Thyroid gland (tissue), 4 donors: ENCODE data around the gene CPLX1. TPM values are rescaled to one million over a fixed set of nuclear protein-coding genes. Genes with fewer than 3 reads are reported as not detected.

Experiments
- DNase-seq, 2 donors: peaks; one replicate each; pipeline ENCODE4 v3.0.0-alpha.2; 2019
- H3K27ac ChIP-seq, 3 donors: fragments of 200-600 bp; sonication (generic); 1 replicate in 2 of 3; 2 replicates in 1 of 3; pipeline ENCODE4 v1.5.1; 2016 to 2019; ENCODE audit warnings: mild to moderate bottlenecking in 1 of 3, moderate library complexity in 1 of 3
- H3K27me3 ChIP-seq: fragments of 200-600 bp; sonication (generic); one replicate; pipeline ENCODE4 v1.5.1; 2019
- H3K36me3 ChIP-seq, 2 donors: fragments of 200-600 bp; sonication (generic); one replicate each; pipeline ENCODE4 v1.5.1; 2016 to 2019
- H3K4me1 ChIP-seq, 2 donors: fragments of 200-600 bp; sonication (generic); one replicate each; pipeline ENCODE4 v1.5.1; 2017 to 2019
- H3K4me3 ChIP-seq, 3 donors: fragments of 200-600 bp; sonication (generic); replicated peaks in 1 of 3; 1 replicate in 2 of 3; 2 replicates in 1 of 3; pipeline ENCODE4 v1.5.1; 2016; ENCODE audit warnings: mild to moderate bottlenecking in 1 of 3
- H3K9me3 ChIP-seq: fragments of 200-600 bp; sonication (generic); one replicate; pipeline ENCODE4 v1.5.1; 2017
- POLR2A ChIP-seq, 2 donors: fragments of 450-650 bp; IDR thresholded peaks; one replicate each; pipeline ENCODE4 v1.6.1; 2017; ENCODE audit warnings: antibody characterized with exemption in 2 of 2, mild to moderate bottlenecking in 2 of 2, moderate library complexity in 1 of 2
- WGBS, 2 donors: methylation state at CpG; one replicate each; pipeline ENCODE4 v1.1.5; 2017; 5-methylcytosine and 5-hydroxymethylcytosine counted together
- intact Hi-C: fragments of 100-400 bp; cut with DNase I; formaldehyde crosslinking; loops from one replicate; pipeline ENCODE4 v1.15.1; 2023
- total RNA-seq, 4 donors: library from RNA; depleted of rRNA; stranded (reverse); fragments of >200 nt; gene quantifications; one replicate each; pipeline ENCODE4 v1.2.3, GENCODE V29; 2016
- TF ChIP-seq, protein P1 (sequence below), 6 experiments: fragments of 200-600 bp in 3 of 6; fragments of 450-650 bp in 3 of 6; sonication (generic) in 3 of 6; IDR thresholded peaks; one replicate each; pipeline ENCODE4 v1.5.1; 2016 to 2019; ENCODE audit warnings: antibody characterized with exemption in 6 of 6, mild to moderate bottlenecking in 2 of 6, inconsistent platforms in 1 of 6, moderate library complexity in 1 of 6

Gene CPLX1
- total RNA-seq, 4 donors from 2014 or later, result 0.75 to 3.2 (median 1.4) TPM; not detected in 1

DNA sequence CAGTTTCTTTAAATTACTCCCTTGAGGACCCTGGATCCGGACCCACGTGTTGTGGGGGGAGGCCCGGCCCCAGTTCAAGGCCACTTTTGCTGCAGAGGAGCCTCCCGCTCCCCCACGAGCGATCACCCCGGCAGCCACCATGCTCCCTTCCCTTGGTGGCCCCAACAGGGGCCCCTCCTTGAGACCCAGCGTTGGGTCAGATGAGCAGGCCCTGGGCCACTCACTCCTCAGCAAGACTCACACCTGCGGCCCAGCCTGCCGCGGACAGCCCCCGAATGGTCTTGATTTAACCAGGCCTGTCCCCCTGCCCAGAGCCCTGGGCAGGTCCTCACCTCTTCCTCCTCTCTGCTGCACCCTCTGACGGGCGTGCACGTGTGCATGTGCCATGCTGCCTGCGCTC is 4.3 kb downstream of the CPLX1 start:
- 74 to 79% methylated on average over 12 to 14 of the region's 16 CpGs for WGBS, 2 donors
- Histone ChIP-seq H3K4me1 (peaks cover 7 to 12% of the 10 kb centered on the region in 2 donors), H3K4me3 (no peak overlapping the region), H3K27me3 (peaks cover 12% of the 10 kb centered on the region), H3K36me3 (no peaks in the 10 kb centered on the region), H3K27ac (no peak overlapping the region), H3K9me3 (no peaks in the 10 kb centered on the region)
- TF ChIP-seq, protein P1, sequence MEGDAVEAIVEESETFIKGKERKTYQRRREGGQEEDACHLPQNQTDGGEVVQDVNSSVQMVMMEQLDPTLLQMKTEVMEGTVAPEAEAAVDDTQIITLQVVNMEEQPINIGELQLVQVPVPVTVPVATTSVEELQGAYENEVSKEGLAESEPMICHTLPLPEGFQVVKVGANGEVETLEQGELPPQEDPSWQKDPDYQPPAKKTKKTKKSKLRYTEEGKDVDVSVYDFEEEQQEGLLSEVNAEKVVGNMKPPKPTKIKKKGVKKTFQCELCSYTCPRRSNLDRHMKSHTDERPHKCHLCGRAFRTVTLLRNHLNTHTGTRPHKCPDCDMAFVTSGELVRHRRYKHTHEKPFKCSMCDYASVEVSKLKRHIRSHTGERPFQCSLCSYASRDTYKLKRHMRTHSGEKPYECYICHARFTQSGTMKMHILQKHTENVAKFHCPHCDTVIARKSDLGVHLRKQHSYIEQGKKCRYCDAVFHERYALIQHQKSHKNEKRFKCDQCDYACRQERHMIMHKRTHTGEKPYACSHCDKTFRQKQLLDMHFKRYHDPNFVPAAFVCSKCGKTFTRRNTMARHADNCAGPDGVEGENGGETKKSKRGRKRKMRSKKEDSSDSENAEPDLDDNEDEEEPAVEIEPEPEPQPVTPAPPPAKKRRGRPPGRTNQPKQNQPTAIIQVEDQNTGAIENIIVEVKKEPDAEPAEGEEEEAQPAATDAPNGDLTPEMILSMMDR (IDR thresholded peaks at IDR 0.05), result no peak
- no peak for TF ChIP-seq POLR2A (IDR thresholded peaks at IDR 0.05)
- intact Hi-C loops, result no loop called here
- no peak for DNase-seq

DNA sequence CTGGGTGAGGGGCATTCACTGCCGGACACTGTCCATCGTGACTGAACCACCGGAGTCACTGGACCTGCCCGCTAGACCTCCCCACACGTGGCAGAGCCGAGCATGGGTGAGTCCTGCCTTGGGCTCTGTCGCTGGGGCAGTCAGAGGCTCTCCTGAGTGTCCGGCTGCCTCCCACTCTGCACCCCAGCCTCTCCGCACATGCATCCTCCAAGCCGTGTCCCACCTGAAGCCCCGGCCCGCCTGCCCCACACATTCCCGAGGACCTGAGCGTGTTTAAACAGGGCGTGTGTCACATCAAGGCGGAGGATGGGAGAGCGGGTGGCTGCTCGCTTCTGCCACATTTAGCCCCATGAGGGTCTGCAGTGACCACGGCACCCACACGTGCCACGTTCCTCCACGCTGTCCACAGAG is 4.7 kb downstream of the CPLX1 start:
- Histone ChIP-seq H3K4me1 (peaks cover 5 to 10% of the 10 kb centered on the region in 2 donors), H3K9me3 (no peaks in the 10 kb centered on the region), H3K36me3 (no peaks in the 10 kb centered on the region), H3K27me3 (peaks cover 12% of the 10 kb centered on the region), H3K27ac (no peak overlapping the region), H3K4me3 (no peak overlapping the region)
- 77 to 82% methylated on average over 18 to 22 of the region's 22 CpGs for WGBS, 2 donors
- DNase-seq, result no peak
- TF ChIP-seq, protein P1 (IDR thresholded peaks at IDR 0.05), result no peak
- no peak for TF ChIP-seq POLR2A (IDR thresholded peaks at IDR 0.05)
- intact Hi-C loops, result no loop called here

DNA sequence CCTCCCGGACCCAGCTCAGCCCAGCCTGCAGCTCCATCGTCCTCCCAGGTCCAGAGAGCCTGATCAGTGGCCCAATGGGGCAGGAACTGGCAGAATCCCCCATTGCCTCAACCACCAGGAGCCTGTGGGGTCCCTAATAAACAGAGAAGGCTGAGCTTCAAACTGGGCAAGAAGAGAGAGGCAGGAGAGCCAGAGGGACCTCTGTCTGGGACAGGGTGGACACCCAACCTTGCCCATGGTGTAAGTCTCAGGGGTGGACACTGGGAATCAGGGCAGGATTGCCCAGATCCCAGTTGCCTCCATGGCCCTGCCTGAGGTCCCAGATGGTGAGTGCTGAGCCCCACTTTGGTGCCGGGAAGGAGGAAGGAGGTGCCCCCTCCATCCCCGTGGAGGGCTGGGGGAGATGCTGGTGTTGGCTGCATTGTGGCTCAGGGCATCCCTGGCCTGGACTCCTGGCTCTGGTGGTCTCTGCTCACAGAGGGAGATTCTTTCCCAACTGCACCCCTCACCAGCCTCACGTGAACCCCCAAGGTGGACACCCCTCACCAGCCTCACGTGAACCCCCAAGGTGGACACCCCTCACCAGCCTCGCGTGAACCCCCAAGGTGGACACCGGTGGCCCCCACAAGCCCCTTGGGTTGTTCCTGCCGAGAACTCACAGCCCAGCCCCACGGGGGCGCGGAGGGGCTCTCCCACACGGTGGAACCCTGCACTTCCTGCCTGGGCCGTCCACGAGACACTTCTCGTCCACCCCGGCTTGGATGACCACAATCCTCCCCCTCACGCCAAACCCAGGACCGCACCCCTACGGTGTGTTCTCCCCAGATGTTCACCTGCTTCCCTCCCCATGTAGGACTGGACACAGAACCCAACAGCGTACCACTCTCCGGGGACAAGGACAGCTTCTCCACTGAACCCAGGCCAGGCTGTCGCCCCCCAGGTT is 5.4 kb downstream of the CPLX1 start:
- intact Hi-C loops, result no loop called here
- Histone ChIP-seq H3K27me3 (peaks cover 12% of the 10 kb centered on the region), H3K9me3 (no peaks in the 10 kb centered on the region), H3K36me3 (no peaks in the 10 kb centered on the region), H3K27ac (no peak overlapping the region), H3K4me1 (peaks cover 5 to 12% of the 10 kb centered on the region in 2 donors), H3K4me3 (no peak overlapping the region)
- TF ChIP-seq, protein P1 (IDR thresholded peaks at IDR 0.05), result no peak
- TF ChIP-seq POLR2A (IDR thresholded peaks at IDR 0.05), result no peak
- no peak for DNase-seq
- 80 to 87% methylated on average over 13 to 22 of the region's 24 CpGs for WGBS, 2 donors

DNA sequence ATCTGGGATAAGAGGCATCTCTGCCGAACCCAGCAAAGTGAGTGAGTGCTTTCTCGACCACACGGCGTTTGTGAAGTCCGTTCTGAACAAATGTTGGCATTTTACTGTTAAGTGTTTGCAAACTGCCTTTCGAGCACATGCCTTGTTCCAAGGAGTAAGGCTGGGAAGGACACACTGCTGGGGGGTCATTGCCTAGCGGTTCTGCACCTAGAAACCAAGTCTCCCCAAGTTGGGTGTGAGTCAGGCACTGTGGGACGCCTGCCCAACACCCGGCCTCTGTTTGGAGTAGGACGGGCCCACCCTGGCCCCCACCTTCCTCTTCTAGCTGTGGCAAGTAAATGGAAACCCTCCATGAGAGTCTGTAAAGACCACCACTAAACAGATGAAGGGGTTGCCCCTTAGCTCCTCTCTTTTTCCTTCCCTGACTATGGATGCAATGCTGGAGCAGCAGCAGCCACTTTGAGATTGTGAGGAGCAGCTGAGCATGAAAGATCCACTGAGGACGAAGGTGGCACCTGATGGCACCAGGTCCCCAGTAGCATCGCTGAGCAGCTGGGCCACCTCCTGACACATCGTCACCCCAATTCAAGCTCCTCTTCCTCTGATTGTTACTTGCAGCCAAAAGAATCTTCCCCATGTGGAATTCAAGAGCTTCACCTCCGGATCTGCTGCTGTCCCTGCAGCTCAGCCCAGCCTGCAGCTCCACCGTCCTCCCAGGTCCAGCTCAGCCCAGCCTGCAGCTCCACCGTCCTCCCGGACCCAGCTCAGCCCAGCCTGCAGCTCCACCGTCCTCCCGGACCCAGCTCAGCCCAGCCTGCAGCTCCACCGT is 6.3 kb downstream of the CPLX1 start:
- intact Hi-C loops, result no loop called here
- no peak overlapping the region for H3K4me3 ChIP-seq
- H3K27ac ChIP-seq, result no peak overlapping the region
- peaks cover 6 to 8% of the 10 kb centered on the region in 2 donors for H3K4me1 ChIP-seq
- no peak for DNase-seq
- H3K36me3 ChIP-seq, result no peaks in the 10 kb centered on the region
- H3K27me3 ChIP-seq, result peaks cover 4% of the 10 kb centered on the region
- TF ChIP-seq POLR2A (IDR thresholded peaks at IDR 0.05), result no peak
- TF ChIP-seq, protein P1 (IDR thresholded peaks at IDR 0.05), result no peak
- no peaks in the 10 kb centered on the region for H3K9me3 ChIP-seq
- whole genome bisulfite sequencing, 2 donors, result 75 to 84% methylated on average over 11 to 20 of the region's 20 CpGs
